HepG2 (cell line): Measurements from ENCODE around the gene MFSD2B. TPM values are rescaled to one million over a fixed set of nuclear protein-coding genes. Genes with fewer than 3 reads are reported as not detected.

Source experiments
- ATAC-seq: fragments of 200-7000 bp; cut with Tn5 transposase; 3 replicates; pipeline ENCODE4 v1.9.1; 2020; ENCODE audit warnings: mild to moderate bottlenecking, moderate library complexity
- BruUV-seq: library from RNA; stranded (reverse); fragments of 400-500 nt; replicated peaks from 2 replicates; lab custom pipeline; 2021; lab: Mats Ljungman, UMichigan
- CTCF ChIA-PET: fragments of 300-600 bp; formaldehyde crosslinking; extraction: SDS; loops from one replicate; lab custom pipeline; 2021; ENCODE audit warnings: low total read pairs, inconsistent platforms, low intra/inter-chr PET ratio; lab: Yijun Ruan, JAX
- POLR2A ChIA-PET: fragments of 350-600 bp; sonication (Branson Sonifier 250); formaldehyde crosslinking; loops from one replicate; lab custom pipeline; 2020; ENCODE audit warnings: antibody characterized with exemption, inconsistent platforms; lab: Yijun Ruan, JAX
- DNase-seq: peaks from one replicate; pipeline ENCODE4 v3.0.0-alpha.2; 2015; ENCODE audit warnings: low spot score
- FAIRE-seq: peaks from 3 replicates; lab custom pipeline; 2011; peaks lifted over from hg19 to GRCh38; lab: Jason Lieb, UNC
- H2AFZ ChIP-seq: one replicate; pipeline ENCODE4 v1.6.1; 2011; ENCODE audit warnings: low read length, inconsistent platforms
- H3K27ac ChIP-seq: fragments of 300-600 bp; 3 replicates; pipeline ENCODE4 v1.8.0; 2011; ENCODE audit warnings: mixed run types, mild to moderate bottlenecking, mixed read lengths, low read length, inconsistent platforms; ENCODE audit not compliant: insufficient read depth; ENCODE audit errors: extremely low read length
- H3K27me3 ChIP-seq, 2 experiments: fragments of 200-600 bp in 1 of 2; 2 replicates in 1 of 2; 3 replicates in 1 of 2; pipeline versions ENCODE4 v1.6.0 to v1.8.0; 2011; ENCODE audit warnings: low read length in 2 of 2, mild to moderate bottlenecking in 2 of 2, moderate library complexity in 2 of 2, inconsistent platforms in 1 of 2; ENCODE audit not compliant: insufficient read depth in 2 of 2, control insufficient read depth in 1 of 2
- H3K36me3 ChIP-seq, 2 experiments: fragments of 200-600 bp in 1 of 2; replicated peaks in 1 of 2; 2 replicates in 1 of 2; 3 replicates in 1 of 2; pipeline versions ENCODE4 v1.5.1 to v1.8.0; 2011; ENCODE audit warnings: low read length in 2 of 2, inconsistent platforms in 1 of 2; ENCODE audit not compliant: insufficient read depth in 2 of 2, control insufficient read depth in 1 of 2
- H3K4me1 ChIP-seq: 2 replicates; pipeline ENCODE4 v1.5.1; 2012; ENCODE audit warnings: low read length, inconsistent platforms; ENCODE audit not compliant: insufficient read depth
- H3K4me2 ChIP-seq: 2 replicates; pipeline ENCODE4 v1.6.0; 2011; ENCODE audit warnings: low read depth, low read length, inconsistent platforms
- H3K4me3 ChIP-seq, 3 experiments: fragments of 200-600 bp in 1 of 3; sonication (generic), shearing (Covaris generic) in 1 of 3; replicated peaks in 1 of 3; 2 replicates each; pipeline ENCODE4 v1.5.1; 2011 to 2016; ENCODE audit warnings: low read length in 3 of 3, inconsistent platforms in 2 of 3, low read depth in 2 of 3, mild to moderate bottlenecking in 2 of 3, control low read depth in 1 of 3, mixed read lengths in 1 of 3; ENCODE audit not compliant: insufficient read depth in 1 of 3
- H3K79me2 ChIP-seq: one replicate; pipeline ENCODE4 v1.6.1; 2011; ENCODE audit warnings: low read length, inconsistent platforms; ENCODE audit not compliant: insufficient read depth
- H3K9ac ChIP-seq: 2 replicates; pipeline ENCODE4 v1.6.0; 2011; ENCODE audit warnings: mild to moderate bottlenecking, low read depth, low read length, inconsistent platforms; ENCODE audit not compliant: insufficient read depth
- H3K9me3 ChIP-seq: 2 replicates; pipeline ENCODE4 v1.5.1; 2012; ENCODE audit warnings: mild to moderate bottlenecking, low read length
- H4K20me1 ChIP-seq: 2 replicates; pipeline ENCODE4 v1.6.0; 2011; ENCODE audit warnings: inconsistent platforms, mild to moderate bottlenecking, low read length, moderate library complexity; ENCODE audit not compliant: insufficient read depth
- NR1H2 ChIP-seq: sonication (generic); formaldehyde crosslinking; IDR thresholded peaks from 2 replicates; pipeline ENCODE4 v1.8.1; 2022; ENCODE audit warnings: low read depth, missing genetic modification reagents, borderline replicate concordance
- SALL2 ChIP-seq: sonication (generic); formaldehyde crosslinking; IDR thresholded peaks from 2 replicates; pipeline ENCODE4 v1.8.1; 2023; ENCODE audit warnings: mild to moderate bottlenecking, missing genetic modification reagents, inconsistent platforms
- SNAPC2 ChIP-seq: sonication (generic); formaldehyde crosslinking; IDR thresholded peaks from 2 replicates; pipeline ENCODE4 v1.8.1; 2022; ENCODE audit warnings: mild to moderate bottlenecking, missing genetic modification reagents
- ZIK1 ChIP-seq: sonication (generic); formaldehyde crosslinking; IDR thresholded peaks from 2 replicates; pipeline ENCODE4 v1.5.0; 2020; ENCODE audit warnings: mild to moderate bottlenecking, low read depth, missing genetic modification reagents, borderline replicate concordance
- ZNF281 ChIP-seq: sonication (generic); formaldehyde crosslinking; IDR thresholded peaks from 2 replicates; pipeline ENCODE4 v1.4.0; 2020; ENCODE audit warnings: missing genetic modification reagents, borderline replicate concordance
- ZNF7 ChIP-seq: IDR thresholded peaks from 2 replicates; pipeline ENCODE4 v1.6.1; 2016; ENCODE audit warnings: missing biosample characterization, missing genetic modification reagents
- WGBS: methylation state at CpG from one replicate; pipeline ENCODE4 v1.1.6; 2017; ENCODE audit warnings: low lambda C conversion rate; 5-methylcytosine and 5-hydroxymethylcytosine counted together
- in situ Hi-C: cut with HindIII; loops from 2 replicates; pipeline ENCODE4 v1.10.0; 2017; ENCODE audit warnings: low pct_unique_long_range_greater_than_20kb; ENCODE audit not compliant: extremely low pct_ligation_motif_present
- intact Hi-C: fragments of 100-400 bp; cut with micrococcal nuclease; formaldehyde crosslinking; loops from one replicate; pipeline ENCODE4 v1.10.0; 2022; ENCODE audit not compliant: unreplicated experiment
- polyA plus RNA-seq, 8 experiments: library from polyadenylated mRNA; depleted of rRNA in 3 of 8; stranded (reverse) in 7 of 8; unstranded in 1 of 8; fragments of >200 nt; fragmentation: Illumina TruSeq in 4 of 8; extraction: Trizol in 4 of 8; gene quantifications; 2 replicates each; pipeline versions ENCODE4 v1.2.1 to v1.2.3, GENCODE V29; 2011 to 2016; ENCODE audit warnings: low read depth in 4 of 8, missing spikeins in 1 of 8, mixed read lengths in 1 of 8; ENCODE audit not compliant: insufficient read depth in 1 of 8
- total RNA-seq, 5 experiments: library from RNA; depleted of rRNA; stranded (reverse); fragments of >200 nt; fragmentation: Illumina TruSeq; extraction: Trizol; gene quantifications; 2 replicates each; pipeline ENCODE4 v1.2.3, GENCODE V29; 2016; ENCODE audit warnings: low read depth in 1 of 5
- TF ChIP-seq, protein P1 (sequence below): sonication (generic); formaldehyde crosslinking; IDR thresholded peaks from 2 replicates; pipeline ENCODE4 v1.5.1; 2020; ENCODE audit warnings: mild to moderate bottlenecking, missing genetic modification reagents

Gene MFSD2B
- total and polyA plus RNA-seq, 2 of the 13 experiments (the other 11 are each of a cell fraction or from before 2014, with no cell fraction given): 0.21 to 0.93 TPM

GRCh38 chr2:24055750-24056149, 45.9 kb downstream of the MFSD2B start:
- TF ChIP-seq ZIK1 (CRISPR knock-in tag) (no peak), SNAPC2 (CRISPR knock-in tag) (no peak), NR1H2 (CRISPR knock-in tag) (no peak), SALL2 (CRISPR knock-in tag) (no peak), ZNF281 (CRISPR knock-in tag) (no peak), ZNF7 (CRISPR knock-in tag) (peak; percentile 31)
- TF ChIP-seq, protein P1, sequence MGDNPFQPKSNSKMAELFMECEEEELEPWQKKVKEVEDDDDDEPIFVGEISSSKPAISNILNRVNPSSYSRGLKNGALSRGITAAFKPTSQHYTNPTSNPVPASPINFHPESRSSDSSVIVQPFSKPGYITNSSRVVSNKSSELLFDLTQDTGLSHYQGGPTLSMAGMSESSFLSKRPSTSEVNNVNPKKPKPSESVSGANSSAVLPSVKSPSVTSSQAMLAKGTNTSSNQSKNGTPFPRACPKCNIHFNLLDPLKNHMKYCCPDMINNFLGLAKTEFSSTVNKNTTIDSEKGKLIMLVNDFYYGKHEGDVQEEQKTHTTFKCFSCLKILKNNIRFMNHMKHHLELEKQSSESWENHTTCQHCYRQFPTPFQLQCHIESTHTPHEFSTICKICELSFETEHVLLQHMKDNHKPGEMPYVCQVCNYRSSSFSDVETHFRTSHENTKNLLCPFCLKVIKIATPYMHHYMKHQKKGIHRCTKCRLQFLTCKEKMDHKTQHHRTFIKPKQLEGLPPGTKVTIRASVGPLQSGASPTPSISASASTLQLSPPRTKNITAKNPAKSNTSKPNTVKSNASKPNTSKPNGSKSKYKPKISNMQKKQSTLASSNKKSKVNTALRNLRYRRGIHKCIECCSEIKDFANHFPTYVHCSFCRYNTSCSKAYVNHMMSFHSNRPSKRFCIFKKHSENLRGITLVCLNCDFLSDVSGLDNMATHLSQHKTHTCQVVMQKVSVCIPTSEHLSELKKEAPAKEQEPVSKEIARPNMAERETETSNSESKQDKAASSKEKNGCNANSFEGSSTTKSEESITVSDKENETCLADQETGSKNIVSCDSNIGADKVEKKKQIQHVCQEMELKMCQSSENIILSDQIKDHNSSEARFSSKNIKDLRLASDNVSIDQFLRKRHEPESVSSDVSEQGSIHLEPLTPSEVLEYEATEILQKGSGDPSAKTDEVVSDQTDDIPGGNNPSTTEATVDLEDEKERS (CRISPR knock-in tag): no peak
- Histone ChIP-seq H3K27ac (no peak overlapping the region), H3K9ac (no peak overlapping the region), H2AFZ (no peak overlapping the region), H3K36me3 (peaks cover 0 to 2% of the 10 kb centered on the region in 2 experiments; a peak in 3 of 5 replicates), H3K4me3 (no peak overlapping the region), H3K27me3 (no peaks in the 10 kb centered on the region), H3K4me2 (no peak overlapping the region), H3K4me1 (peaks cover 37% of the 10 kb centered on the region), H4K20me1 (no peaks in the 10 kb centered on the region), H3K9me3 (no peaks in the 10 kb centered on the region), H3K79me2 (peaks cover 5% of the 10 kb centered on the region)
- ChIA-PET POLR2A (no interaction called here), CTCF (no interaction called here)
- ATAC-seq: no peak
- in situ Hi-C loops: no loop called here
- FAIRE-seq: no peak
- no peak for DNase-seq
- WGBS: 96% methylated on average over 6 of the region's 6 CpGs
- intact Hi-C loops: no loop called here
- no TSS peak for BruUV-seq
